DOHH2 (cell line): ENCODE measurements around the gene GSTM5.
"Not testable (repeated sequence)": the region's sequence is repeated elsewhere in the genome, so short reads cannot be mapped to it uniquely, and the experiment has no call there.

Source experiments
- EZH2phosphoT487 ChIP-seq: fragments of 200-600 bp; sonication (generic); IDR thresholded peaks from 2 replicates; pipeline ENCODE4 v1.6.1; 2017; ENCODE audit warnings: borderline replicate concordance, mild to moderate bottlenecking, antibody characterized with exemption, low read length, moderate library complexity, mixed read lengths
- TF ChIP-seq, protein P1 (sequence below): fragments of 200-600 bp; sonication (generic); IDR thresholded peaks from one replicate; pipeline ENCODE4 v1.5.1; 2014; ENCODE audit warnings: antibody characterized with exemption, mild to moderate bottlenecking, low read depth, low read length; ENCODE audit not compliant: poor library complexity, severe bottlenecking

DNA sequence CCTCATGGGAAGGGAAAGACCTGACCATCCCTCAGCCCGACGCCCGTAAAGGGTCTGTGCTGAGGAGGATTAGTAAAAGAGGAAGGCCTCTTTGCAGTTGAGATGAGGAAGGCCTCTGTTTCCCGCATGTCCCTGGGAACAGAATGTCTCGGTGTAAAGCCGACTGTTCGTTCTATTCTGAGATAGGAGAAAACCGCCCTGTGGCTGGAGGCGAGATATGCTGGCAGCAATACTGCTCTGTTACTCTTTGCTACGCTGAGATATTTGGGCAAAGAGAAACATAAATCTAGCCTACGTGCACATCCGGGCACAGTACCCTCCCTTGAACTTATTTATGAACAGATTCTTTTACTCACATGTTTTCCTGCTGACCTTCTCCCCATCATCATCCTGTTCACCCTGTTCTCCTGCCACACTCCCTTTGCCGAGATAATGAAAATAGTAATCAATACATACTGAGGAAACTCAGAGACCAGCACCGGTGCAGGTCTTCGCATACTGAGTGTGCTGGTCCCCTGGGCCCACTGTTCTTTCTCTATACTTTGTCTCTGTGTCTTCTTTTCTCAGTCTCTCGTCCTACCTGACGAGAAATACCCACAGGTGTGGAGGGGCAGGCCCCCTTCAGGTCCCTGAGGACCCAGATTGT, 55.1 kb downstream of the GSTM5 start:
- TF ChIP-seq, protein P1, sequence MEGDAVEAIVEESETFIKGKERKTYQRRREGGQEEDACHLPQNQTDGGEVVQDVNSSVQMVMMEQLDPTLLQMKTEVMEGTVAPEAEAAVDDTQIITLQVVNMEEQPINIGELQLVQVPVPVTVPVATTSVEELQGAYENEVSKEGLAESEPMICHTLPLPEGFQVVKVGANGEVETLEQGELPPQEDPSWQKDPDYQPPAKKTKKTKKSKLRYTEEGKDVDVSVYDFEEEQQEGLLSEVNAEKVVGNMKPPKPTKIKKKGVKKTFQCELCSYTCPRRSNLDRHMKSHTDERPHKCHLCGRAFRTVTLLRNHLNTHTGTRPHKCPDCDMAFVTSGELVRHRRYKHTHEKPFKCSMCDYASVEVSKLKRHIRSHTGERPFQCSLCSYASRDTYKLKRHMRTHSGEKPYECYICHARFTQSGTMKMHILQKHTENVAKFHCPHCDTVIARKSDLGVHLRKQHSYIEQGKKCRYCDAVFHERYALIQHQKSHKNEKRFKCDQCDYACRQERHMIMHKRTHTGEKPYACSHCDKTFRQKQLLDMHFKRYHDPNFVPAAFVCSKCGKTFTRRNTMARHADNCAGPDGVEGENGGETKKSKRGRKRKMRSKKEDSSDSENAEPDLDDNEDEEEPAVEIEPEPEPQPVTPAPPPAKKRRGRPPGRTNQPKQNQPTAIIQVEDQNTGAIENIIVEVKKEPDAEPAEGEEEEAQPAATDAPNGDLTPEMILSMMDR, result not testable (repeated sequence)
- not testable (repeated sequence) for TF ChIP-seq EZH2phosphoT487
